Inflammatory macrophage (primary cell): Measurements from ENCODE around the gene PCDHB11.
"Not testable (repeated sequence)": the region's sequence is repeated elsewhere in the genome, so short reads cannot be mapped to it uniquely, and the experiment has no call there.

Experiments used
- DNase-seq, 2 donors: peaks; one replicate each; pipeline ENCODE4 v3.0.0-alpha.2; 2020 to 2022

Gene PCDHB11

GRCh38 chr5:141241496-141241895 lies 42.1 kb downstream of the PCDHB11 start:
- no peak for DNase-seq

GRCh38 chr5:141245250-141245717 lies 45.9 kb downstream of the PCDHB11 start, which contains the start of gene PCDHB15:
PCDHB15 (plus strand) TSS chr5:141245395; CDS start chr5:141245579, 184 bp downstream.
- no peak for DNase-seq

- not testable (repeated sequence) for DNase-seq
Measured at GRCh38 chr5:141246971-141247370, 47.5 kb downstream of the PCDHB11 start.

GRCh38 chr5:141247434-141247833 lies 48.0 kb downstream of the PCDHB11 start:
- DNase-seq, result not testable (repeated sequence)

GRCh38 chr5:141250576-141250975 lies 51.1 kb downstream of the PCDHB11 start:
- no peak for DNase-seq
